Measurements from ENCODE around the gene ITGB7.

ITGB7 gene

DNA sequence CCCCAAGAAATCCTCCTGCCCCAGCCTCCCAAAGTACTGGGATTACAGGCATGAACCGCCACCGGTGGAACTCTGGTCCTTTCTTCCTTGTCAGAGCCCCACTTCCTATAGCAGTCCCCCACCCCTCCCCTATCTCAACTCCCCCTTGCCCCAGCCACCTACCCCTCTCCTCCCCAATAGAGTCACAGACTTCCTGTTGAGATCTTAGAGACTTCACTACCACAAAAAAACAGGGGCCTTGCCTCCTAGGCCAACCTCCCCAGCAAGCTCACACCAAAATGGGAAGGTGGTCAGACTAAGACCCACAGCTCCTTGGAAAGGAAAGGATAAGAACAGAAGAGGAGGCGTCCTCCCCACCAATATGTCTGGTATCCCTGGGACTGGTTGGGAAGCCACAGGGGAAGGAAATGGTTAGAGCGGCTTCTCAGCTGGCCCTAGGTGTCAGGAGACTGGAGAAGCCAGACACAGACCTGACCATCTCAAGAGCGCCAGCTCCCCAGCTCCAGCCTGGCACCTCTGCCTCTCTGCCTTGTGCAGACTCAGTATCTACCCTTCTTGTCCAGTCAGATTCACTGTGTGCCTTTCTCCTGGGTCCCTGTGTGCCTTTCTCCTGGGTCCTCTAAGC, 8.5 kb downstream of the ITGB7 start:
- no peak for DNase-seq (ENCODE audit: low read depth in 2 of 2)

DNA sequence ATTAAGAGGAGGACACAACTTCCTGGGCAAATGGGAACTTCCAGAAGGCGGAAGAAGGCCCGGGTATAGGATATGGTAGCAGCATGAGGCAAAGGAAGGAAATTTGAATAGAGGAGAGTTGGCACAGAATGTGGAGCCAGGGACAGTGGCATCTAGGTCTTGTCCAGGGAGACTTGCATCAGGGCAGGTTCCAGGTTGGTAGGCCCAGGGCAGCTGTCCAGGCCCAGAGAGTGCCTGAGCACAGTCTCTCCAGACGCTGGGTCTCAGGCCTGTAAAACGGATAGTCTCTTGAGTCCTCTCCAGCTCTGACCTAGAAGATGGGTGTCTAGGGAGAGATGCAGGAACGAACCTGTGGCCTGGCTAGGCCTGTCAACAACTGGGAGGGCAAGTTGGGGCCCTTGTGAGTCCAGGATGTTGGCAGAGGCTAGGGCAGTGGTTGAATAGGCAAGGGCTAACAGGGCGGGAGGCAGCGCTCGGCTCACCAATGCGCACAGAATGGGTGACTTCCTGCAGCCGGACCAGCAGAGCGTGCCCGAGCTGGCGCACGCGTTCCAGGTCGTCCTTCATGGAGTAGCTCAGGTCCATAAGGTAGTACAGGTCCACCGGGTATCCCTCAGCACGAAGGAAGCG, 9.9 kb downstream of the ITGB7 start:
- DNase-seq (ENCODE audit: low read depth in 2 of 2): no peak

DNA sequence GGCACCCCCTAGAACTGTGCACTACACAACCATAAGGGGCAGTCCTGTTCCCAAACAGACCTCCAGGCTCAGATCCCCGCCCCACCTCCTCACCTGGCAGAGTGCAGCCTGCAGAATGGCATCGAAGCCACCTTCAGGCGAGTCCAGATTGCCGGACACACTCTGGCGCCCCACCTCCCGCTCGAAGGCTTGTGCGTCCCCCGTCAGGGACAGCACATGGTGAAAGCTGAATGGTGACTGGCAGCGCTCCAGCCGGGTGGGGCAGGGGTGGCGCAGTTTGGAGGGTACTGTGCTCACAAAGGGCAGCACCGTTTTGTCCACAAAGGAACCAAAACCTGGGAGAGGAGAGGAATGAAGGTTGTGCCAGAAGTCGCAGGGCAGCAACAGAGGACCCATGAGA, 10.6 kb downstream of the ITGB7 start:
- no peak for DNase-seq (ENCODE audit: low read depth in 2 of 2)

DNA sequence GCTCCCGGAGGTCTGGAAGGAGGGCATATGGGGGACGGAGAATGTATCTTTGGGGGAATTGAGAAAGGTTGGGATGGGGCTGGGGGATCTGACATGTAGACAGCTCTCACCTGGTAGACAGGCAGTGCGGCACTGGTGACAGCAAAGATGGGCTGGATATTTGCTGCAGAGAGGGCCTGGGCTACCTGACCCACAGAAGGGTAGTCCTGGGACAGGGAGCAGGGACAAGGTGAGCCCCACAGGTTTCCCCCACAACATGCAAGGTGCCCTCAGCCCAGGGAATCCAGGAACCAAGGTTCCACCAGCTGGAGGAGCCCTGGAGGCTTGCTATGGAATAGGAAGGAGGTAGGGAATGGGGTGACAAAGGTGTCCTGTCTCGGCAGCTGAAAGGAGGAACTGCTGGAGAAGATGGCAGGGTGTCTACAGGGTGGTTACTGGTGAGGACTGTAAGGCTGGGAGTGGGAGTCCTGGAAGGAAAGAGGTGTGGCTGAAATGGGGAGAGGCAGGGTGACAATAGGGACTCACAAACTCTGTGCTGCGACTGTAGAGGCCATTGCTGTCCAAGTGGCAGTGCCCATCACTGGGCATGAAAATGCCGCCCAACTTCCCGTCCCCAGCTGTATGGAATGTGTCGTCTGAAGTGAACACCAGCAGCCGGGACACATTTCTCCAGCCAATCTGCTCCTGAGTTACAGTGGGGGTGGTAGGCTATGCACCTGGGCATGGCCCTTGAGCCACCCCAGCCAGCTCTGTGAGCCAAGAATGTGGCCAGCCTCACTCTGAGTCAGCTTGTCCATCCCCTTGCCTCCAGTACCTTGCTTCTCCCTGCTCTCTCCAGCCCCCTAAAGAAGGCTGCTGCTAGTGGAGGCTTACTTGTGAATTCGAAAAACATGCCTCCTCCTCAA, 11.3 kb downstream of the ITGB7 start:
- no peak for DNase-seq (ENCODE audit: low read depth in 2 of 2)

DNA sequence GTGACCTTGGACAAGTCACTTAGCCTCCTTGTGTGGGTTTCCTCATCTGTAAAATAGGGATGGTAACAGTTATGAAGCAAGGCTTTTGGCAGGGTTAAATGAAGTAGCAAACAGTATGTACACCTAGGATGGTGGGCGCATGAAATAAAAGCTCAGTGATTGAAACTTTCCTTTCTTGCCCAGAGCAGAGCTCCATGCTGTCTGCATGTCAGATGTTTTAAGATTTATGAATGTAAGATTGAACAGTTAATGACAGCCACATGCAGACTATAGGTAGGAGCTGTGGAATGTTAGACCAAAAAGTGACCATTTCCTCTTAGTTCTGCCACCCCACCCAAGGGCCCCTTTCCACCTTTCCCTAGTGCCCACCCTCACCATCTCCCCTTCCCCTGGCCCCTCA, 12.1 kb downstream of the ITGB7 start:
- DNase-seq (ENCODE audit: low read depth in 2 of 2): no peak

DNA sequence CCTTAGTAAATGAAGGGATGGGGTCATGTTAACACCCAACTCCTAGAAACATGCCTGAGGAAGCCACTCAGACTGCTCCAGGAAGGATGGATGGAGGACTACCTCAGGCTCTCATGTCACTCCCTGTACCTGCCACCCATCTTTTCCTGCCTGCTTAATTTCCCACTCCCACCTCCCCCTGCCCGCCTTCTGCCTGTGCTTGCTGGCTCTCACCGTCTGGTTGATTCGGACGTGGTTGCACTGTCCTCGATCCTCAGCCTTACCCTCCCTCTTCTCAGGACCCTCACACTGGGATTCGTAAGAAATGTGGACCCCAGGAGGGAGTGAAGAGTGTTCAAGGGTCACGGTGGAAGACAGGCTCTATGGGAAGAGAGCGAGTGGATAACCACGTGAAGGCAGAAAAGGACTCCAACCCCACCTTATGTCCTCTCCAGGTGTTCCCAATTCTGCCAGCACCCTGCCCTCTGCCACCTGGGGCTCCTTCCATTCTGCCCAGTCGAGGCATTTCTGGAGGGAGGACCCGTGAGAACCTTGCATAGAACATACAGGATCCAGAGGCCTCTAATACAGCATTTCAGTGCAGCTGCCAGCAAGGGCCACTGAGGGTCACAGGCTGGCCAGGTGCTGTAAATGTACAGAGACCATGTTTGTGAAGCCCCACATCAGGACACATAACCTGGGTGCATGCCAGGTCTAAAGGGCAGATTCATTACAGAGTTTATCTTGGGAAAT, 12.9 kb downstream of the ITGB7 start:
- no peak for DNase-seq (ENCODE audit: low read depth in 2 of 2)

DNA sequence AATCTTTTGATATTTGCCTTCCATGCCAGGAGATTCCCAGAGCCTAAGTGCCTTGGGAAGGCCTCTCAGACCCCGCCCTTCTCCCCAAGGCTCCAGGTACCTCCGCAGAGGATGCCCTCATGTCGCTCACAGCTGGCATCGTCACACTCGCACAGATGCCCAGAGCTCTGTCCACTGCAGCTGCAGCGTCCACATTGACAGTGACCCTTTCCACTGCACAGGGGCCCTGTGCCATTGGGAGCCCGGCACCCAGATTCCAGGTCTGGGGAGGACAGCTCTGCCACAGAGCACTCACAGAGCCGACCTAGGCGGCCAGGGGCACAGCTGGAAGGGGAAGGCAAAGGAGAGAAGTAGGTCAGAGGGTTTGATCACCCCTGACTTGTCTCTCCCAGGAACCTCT, 14.0 kb downstream of the ITGB7 start:
- DNase-seq (ENCODE audit: low read depth in 2 of 2): no peak

DNA sequence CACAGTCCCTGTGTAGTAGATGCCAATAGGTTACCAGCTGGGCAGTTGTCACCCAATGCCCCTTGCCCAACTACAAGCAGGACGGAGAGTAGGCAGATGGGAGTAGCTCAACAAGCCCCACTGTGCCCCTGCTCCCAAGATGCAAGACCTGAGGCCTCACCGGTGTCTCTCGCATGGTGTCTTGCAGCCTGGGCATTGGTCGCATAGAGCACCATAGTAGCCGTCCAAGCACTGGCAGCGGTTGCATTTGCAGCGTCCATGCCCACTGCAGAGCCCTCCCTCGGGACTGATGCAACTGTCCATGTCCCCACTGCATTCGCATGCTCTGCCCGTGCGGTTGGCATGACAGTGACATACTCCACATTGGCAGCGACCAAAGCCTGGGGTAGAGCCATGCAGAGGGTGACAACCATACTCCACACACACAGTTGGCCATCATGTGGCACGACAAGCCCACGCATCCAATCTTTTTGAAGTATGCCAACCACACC, 14.5 kb downstream of the ITGB7 start:
- DNase-seq (ENCODE audit: low read depth in 2 of 2): no peak

DNA sequence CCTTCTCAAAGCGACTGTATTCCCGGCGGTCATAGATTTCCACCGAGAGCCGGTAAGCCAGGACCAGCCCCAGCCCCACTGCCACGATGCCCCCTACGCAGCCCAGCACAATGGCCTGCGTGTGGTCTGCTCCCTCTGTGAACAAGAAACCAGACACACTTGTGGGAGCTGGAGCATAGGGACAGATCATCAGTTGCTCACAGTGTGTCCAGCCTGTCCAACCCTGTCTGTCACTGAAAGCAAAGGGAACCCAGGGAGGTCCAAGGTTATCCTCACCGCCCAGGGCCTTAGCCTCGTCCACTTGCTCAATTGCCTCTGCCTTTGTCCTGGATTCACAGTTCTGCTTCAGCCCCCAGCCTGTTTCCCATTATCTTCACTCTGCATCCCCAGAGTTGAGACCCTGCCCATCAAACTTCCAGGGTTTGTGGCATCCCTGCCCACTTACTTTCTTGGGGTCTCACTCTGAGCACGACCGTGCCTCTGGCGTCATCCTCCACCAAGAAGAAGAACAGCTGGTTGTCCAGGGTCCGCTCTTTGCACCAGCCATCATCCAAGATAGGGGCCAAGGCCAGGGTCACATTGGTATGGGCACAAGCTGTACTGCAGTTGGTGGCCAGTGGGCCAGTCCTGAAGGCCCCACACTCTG, 15.0 kb downstream of the ITGB7 start:
- no peak for DNase-seq (ENCODE audit: low read depth in 2 of 2)

DNA sequence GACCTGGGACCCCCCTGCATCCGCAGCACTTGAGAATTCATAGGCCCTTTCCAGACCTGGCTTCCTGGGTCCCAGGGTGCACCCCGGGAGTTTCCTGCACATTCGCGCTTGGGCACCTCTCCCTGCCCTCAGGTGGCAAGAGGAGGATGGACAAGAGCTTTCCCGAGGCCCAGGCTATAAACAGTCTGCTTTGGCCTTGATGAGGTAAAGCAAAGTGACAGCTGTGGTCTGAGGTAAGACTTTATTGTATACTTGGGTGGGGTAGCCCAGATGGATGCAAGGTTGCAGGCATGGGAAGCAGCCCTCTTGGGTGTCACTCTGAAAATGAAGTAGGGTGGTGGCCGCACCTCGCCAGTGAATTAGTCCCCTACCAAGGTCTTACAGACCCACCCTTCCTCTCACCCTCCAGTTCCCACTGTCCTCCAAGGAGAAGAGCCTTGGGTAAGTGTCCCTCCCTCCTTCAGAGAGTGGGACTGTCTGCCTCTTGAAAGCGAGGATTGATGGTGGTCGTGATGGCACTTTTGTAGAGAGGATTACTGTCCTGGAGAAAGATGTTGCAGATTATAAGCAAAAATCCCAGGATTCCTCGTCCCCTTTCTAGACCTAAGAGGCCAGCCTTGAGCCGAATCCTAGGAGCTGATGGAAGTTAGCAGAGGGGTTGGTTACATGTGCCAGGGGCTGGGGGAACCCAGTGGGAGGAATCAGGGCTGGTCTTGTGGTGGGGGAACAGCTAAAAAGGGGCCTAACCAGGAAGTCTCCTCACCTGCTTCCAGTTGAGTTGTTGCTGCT, 15.8 kb downstream of the ITGB7 start:
- DNase-seq (ENCODE audit: low read depth in 2 of 2): no peak

DNA sequence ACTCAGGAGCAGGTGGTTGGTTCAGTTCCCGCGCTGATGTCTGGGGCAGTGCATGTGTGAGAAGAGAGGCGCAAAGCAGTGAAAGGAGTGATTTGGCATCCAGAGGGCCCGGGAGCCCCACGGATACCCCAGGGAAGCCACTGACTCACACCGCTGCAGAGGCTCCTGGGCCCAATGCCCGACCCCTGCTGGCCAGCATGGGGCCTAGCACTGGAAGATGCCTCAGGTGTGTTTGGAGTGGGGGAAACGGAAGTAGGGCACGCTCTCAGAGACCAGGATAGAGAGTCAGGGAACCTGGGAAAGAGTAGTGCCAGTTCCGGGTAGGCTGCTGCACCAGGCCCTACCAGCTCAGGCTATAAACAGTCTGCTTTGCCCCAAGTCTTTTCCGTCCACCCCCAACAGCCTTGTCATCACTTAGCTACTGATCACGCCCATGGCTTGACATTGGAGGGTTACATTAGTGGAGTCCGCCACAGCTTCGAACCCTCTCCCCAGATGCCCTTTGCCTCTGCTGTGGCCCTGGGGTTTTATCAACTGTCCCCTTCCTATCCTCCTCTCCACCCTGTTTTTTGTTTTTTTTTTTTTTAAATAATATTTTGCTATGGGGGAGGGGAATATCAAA, 16.8 kb downstream of the ITGB7 start:
- no peak for DNase-seq (ENCODE audit: low read depth in 2 of 2)

DNA sequence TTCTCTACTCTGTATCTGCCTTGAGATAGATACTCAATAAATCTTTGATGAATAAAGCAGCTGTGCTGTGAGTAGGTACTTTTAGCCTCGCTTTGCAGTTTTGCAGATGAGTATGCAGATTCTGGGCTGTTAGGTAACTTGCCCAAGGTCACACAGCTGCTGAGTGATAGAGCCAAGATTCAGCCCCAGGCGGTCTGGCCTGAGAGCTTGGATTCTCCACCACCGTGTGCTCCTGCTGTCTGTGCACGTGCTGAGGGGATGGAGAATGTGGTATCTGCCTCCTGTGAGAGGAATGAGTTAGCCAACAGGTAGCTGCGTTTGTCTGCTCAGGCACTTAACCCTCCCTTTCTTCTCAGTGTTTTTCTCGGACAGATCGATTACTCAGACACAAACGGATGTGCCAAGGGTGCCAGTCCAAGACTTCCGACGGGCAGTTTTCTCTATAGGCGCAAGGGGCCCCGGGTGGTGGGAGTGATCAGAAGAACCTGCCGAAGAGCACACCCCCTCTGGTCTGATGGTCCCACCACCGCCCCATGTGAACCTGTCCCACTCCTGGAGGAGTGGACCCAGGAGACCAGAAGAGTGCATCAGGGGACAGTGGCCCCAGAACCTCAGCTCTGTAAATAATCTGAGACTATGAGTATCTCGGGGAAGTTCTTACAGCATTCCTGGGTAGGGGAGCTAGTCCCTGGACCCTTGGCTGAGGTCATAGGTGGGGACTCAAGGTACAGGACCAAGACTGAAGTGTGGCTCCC, 19.7 kb downstream of the ITGB7 start:
- DNase-seq (ENCODE audit: low read depth in 2 of 2): no peak

DNA sequence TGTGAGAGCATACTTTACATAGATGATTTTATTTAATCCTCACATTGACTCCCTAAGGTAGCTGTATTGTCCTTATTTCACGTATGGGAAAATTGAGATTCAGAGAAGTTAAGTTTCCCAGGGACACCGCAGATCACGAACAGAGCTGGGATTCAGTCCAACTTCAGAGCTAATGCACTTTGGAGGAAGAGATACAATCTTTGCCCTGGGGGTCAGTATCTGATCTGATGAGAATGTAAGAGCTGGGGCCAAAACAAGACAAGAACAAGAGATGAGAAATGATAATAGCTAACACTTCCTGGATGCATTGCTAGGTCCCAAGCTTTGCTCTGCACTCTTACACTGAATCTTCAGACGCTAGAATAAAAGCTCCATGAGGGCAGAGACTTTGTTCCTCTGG, 20.3 kb downstream of the ITGB7 start:
- DNase-seq (ENCODE audit: low read depth in 2 of 2): no peak

DNA sequence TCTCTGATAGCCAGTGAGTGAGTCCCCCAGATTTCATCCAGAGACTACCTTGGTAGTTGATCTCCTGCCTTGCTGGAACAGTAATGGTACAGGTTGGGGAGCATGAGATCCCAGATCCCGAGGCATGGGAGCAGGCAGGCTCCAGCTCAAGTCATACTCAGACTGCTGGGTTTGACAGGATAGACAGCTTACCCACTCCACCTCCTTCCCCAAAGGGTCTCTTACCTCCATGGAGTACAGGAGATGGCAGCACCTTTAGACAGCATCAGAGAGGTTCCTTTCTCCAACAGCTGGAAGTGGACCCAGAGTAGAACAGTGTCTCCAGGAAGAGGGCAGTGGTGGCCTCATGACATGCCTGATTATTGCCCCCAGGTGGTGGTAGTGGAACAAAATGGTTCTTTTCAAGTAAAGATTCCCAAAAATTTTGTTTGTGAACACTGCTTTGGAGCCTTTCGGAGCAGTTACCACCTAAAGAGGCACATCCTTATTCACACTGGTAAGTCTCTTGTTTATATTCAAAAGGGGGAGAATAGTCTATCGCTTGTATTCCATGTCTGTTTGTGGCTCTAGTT, 21.4 kb downstream of the ITGB7 start:
- DNase-seq (ENCODE audit: low read depth in 2 of 2): no peak

DNA sequence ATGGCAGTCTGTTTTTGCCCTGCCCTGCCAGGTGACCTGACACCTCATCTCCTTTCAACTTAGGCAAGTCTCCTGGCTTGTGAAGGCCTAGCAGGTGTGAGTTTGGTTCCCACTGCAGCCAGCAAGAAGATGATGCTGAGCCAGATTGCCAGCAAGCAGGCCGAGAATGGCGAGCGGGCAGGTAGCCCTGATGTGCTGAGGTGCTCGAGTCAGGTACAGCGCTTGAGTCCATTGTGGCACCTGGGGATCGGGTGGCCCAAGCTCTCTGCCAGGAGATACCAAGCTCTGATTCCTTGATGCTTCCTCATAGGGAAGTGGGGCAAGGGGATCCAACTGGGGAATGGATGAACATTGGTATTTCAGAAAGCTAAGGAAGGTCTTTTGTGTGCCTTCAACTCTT, 22.2 kb downstream of the ITGB7 start:
- no peak for DNase-seq (ENCODE audit: low read depth in 2 of 2)

DNA sequence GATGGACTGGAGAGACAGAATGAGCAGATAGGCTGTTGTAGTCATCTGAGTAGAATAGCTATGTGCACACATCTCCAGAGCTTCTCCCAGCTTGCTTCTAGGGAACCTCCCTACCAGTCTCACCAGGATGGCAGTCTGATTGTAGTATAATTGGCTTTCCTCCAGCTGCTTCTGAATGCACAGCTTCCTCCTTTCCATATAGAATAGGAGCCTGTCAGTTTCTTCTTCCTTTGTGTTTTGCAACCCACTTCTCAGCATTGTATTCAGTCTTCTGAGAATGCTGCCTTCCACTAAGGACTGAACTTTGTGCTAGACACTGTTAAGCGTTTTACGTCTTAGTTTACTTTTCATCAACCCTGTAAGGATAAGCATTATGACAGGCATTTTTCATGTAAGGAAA, 24.1 kb downstream of the ITGB7 start:
- DNase-seq (ENCODE audit: low read depth in 2 of 2): no peak

DNA sequence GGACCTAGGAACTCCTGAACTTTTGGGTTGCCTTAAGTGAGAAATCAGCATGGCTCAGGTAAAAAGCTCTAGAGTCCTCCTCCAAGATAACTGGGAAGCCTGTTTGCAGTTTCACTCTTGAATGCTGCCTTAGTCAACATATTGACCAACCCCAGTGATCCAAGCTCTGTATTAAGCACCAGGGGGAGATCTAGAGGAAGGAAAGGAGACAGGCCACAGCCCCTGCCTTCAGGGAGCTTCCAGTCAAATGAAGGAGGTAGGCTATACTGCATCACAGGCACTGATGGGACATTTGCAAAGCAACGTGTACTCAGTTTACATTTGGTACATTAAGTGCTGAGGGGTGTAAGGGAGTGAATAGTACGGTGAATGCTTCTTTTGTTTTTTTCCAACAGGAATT, 25.1 kb downstream of the ITGB7 start:
- DNase-seq (ENCODE audit: low read depth in 2 of 2): no peak

DNA sequence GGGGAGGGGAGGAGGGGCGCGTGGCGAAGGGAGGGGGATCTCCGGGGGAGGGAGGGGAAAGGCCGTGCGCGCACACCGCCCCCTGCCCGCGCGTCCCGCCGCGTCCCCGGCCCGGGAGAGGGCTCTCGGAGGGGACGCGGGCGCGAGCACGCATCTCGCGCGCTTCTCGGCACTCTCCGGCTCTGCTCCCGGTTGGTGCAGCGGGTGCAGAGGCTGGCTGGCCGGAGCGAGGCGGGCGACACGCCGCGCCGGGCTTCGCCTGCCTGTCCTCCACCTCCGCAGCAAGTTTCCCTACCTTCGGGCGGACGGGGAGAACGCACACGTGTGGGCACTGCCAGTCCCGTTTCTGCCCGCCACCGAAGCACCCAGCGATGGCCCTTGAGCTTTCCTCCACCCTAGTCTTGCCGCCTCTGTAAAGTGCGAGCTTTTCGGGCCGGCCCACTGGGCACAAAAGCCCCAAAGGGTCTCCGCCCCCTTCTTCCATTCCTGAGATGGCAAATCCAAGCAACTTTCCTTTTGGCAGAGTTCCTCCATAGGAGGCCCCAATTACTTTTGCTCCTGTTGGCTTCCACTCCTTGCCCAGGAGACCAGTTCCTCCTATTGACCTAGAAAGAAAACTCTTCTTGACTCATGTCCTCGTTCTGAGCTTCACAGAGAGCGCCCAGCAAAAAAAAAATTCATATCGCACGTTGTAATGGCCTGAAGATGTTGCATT, 26.0 kb downstream of the ITGB7 start:
- DNase-seq (ENCODE audit: low read depth in 2 of 2): peak; percentile 49 to 74

Data from stimulated activated CD8-positive, alpha-beta memory T cell treated with anti-CD3 and anti-CD28 coated beads, Interleukin-7, amount 100 ng/mL, for 4 hours (primary cell).